HTERT RPE-1 (cell line): Measurements from ENCODE around the gene REC8.

Source experiments
- in situ Hi-C: fragments of 300-500 bp; cut with MboI; formaldehyde crosslinking; loops from 4 replicates; pipeline ENCODE4 v1.14.3; 2020; ENCODE audit warnings: low sequenced_read_pairs

The REC8 gene

DNA sequence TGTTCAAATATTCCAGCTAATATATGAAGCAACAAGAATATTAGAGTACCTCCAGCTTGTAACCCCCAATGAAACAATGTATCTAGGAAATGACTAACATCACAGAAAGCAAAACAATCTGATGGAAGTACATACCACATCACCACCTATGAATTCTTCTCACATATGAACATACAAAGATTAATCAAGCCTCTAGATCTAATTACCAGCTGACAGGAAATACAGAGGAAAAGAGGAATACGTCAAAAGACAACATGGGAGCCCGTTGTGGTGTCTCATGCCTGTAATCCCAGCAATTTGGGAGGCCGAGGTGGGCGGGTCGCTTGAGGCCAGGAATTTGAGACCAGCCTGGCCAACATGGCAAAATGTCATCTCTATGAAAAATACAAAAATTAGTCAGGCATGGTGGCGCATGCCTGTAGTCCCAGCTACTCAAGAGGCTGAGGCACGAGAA, 52.8 kb downstream of the REC8 start:
- in situ Hi-C loops: no loop called here

DNA sequence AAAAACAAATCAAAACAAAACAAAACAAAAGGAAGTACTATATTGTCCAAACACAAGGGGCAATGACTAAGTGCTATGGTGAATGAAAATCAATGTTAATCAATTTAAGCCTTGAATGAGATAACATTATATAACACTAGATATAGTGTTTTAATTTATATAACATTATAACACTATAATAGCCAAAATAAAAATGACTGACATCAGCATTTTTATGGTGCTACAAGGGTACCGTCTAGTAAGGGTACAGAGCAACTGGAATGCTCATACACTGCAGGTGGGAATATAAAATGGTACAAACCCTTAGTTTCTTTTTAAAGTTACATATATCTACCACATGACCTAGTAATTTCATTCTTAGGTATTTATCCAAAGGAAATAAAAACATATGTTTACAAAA, 54.6 kb downstream of the REC8 start:
- in situ Hi-C loops: no loop called here

GRCh38 chr14:24228902-24229301, 57.0 kb downstream of the REC8 start:
- in situ Hi-C loops: no loop called here
